ENCODE results near the gene ERCC6.

Gene ERCC6

DNA sequence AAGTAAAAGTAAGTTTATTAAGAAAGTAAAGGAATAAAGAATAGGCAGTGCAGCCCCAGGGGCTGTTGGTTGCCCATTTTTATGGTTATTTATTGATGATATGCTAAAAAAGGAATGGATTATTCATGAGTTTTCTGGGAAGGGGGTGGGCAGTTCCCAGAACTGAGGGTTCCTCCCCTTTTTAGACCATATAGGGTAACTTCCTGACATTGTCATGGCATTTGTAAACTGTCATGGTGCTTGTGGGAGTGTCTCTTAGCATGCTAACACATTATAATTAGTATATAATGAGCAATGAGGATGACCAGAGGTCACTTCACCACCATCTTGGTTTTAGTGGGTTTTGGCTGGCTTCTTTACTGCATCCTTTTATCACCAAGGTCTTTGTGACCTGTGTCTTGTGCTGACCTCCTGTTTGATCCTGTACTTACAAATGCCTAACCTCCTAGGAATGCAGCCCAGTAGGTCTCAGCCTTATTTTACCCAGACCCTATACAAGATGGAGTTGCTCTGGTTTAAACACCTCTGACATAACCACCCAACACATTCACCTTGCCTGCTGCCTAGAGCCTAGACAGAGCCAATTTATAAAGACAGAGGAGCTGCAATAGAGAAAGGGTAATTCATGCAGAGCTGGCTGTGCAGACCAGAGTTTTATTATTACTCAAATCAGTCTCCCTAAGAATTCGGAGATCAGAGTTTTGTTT, 10.9 kb upstream of the ERCC6 start:
- Histone ChIP-seq H3K27ac (ENCODE audit: low read depth, low read length) (no peak overlapping the region), H4K20me1 (ENCODE audit: control insufficient read depth, insufficient read depth, low read depth, low read length) (no peaks in the 10 kb centered on the region)

GRCh38 chr10:49543604-49544003, 4.7 kb upstream of the ERCC6 start:
- Histone ChIP-seq H3K4me2 (ENCODE audit: low read length) (no peak overlapping the region), H3F3A (ENCODE audit: control insufficient read depth, insufficient read depth) (0 out of 2 replicates have a peak, but pooled peaks cover 2% of the 10 kb centered on the region), H3K36me3 (ENCODE audit: control insufficient read depth, low read length) (no peaks in the 10 kb centered on the region), H3K9me2 (replicated peaks; ENCODE audit: control insufficient read depth, low read length) (no peaks in the 10 kb centered on the region), H3K4me1 (ENCODE audit: control insufficient read depth, low read length) (peaks cover 18% of the 10 kb centered on the region), H3K79me2 (ENCODE audit: control insufficient read depth, low read length) (peaks cover under 1% of the 10 kb centered on the region; the same call in 1 of the 2 replicates), H4K20me1 (ENCODE audit: control insufficient read depth, insufficient read depth, low read depth, low read length) (no peaks in the 10 kb centered on the region), H3K27ac (ENCODE audit: low read depth, low read length) (no peak overlapping the region), H3K4me3 (ENCODE audit: low read length) (no peak overlapping the region), H3K27me3 (ENCODE audit: control insufficient read depth, low read length) (0 out of 2 replicates have a peak, but pooled peaks cover 2% of the 10 kb centered on the region), H3K9me3 (ENCODE audit: control insufficient read depth, insufficient read depth, low read length) (no peaks in the 10 kb centered on the region; the same call in none of the 2 replicates)
- TF ChIP-seq, protein P1, sequence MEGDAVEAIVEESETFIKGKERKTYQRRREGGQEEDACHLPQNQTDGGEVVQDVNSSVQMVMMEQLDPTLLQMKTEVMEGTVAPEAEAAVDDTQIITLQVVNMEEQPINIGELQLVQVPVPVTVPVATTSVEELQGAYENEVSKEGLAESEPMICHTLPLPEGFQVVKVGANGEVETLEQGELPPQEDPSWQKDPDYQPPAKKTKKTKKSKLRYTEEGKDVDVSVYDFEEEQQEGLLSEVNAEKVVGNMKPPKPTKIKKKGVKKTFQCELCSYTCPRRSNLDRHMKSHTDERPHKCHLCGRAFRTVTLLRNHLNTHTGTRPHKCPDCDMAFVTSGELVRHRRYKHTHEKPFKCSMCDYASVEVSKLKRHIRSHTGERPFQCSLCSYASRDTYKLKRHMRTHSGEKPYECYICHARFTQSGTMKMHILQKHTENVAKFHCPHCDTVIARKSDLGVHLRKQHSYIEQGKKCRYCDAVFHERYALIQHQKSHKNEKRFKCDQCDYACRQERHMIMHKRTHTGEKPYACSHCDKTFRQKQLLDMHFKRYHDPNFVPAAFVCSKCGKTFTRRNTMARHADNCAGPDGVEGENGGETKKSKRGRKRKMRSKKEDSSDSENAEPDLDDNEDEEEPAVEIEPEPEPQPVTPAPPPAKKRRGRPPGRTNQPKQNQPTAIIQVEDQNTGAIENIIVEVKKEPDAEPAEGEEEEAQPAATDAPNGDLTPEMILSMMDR (IDR thresholded peaks at IDR 0.05; ENCODE audit: low read depth, low read length, poor library complexity, severe bottlenecking), result no peak

More for the DNA sequence above, 10.9 kb upstream of the ERCC6 start:
- no peaks in the 10 kb centered on the region; the same call in 1 of the 2 replicates for H3K9me3 ChIP-seq (ENCODE audit: control insufficient read depth, insufficient read depth, low read length)
- H3K27me3 ChIP-seq (ENCODE audit: control insufficient read depth, low read length), result 0 out of 2 replicates have a peak, but pooled peaks cover 2% of the 10 kb centered on the region
- H3K4me3 ChIP-seq (ENCODE audit: low read length), result no peak overlapping the region
- no peaks in the 10 kb centered on the region for H3F3A ChIP-seq (ENCODE audit: control insufficient read depth, insufficient read depth)
- H3K36me3 ChIP-seq (ENCODE audit: control insufficient read depth, low read length), result no peaks in the 10 kb centered on the region
- no peaks in the 10 kb centered on the region for H3K79me2 ChIP-seq (ENCODE audit: control insufficient read depth, low read length)
- H3K9me2 ChIP-seq (replicated peaks; ENCODE audit: control insufficient read depth, low read length), result no peaks in the 10 kb centered on the region
- H3K4me1 ChIP-seq (ENCODE audit: control insufficient read depth, low read length), result no peaks in the 10 kb centered on the region
- H3K4me2 ChIP-seq (ENCODE audit: low read length), result no peak overlapping the region
- TF ChIP-seq, protein P1 (IDR thresholded peaks at IDR 0.05; ENCODE audit: low read depth, low read length, poor library complexity, severe bottlenecking), result no peak
- TF ChIP-seq EZH2phosphoT487 (IDR thresholded peaks at IDR 0.05; ENCODE audit: borderline replicate concordance, low read length), result no peak

- no peak overlapping the region for H3K4me3 ChIP-seq (ENCODE audit: low read length)
- no peaks in the 10 kb centered on the region for H3K9me2 ChIP-seq (replicated peaks; ENCODE audit: control insufficient read depth, low read length)
- H3K27me3 ChIP-seq (ENCODE audit: control insufficient read depth, low read length), result 0 out of 2 replicates have a peak, but pooled peaks cover 2% of the 10 kb centered on the region
- H3K36me3 ChIP-seq (ENCODE audit: control insufficient read depth, low read length), result no peaks in the 10 kb centered on the region
- H3K27ac ChIP-seq (ENCODE audit: low read depth, low read length), result no peak overlapping the region
- H3F3A ChIP-seq (ENCODE audit: control insufficient read depth, insufficient read depth), result 0 out of 2 replicates have a peak, but pooled peaks cover 2% of the 10 kb centered on the region
- peaks cover 13% of the 10 kb centered on the region for H3K79me2 ChIP-seq (ENCODE audit: control insufficient read depth, low read length)
- no peaks in the 10 kb centered on the region; the same call in none of the 2 replicates for H3K9me3 ChIP-seq (ENCODE audit: control insufficient read depth, insufficient read depth, low read length)
- H4K20me1 ChIP-seq (ENCODE audit: control insufficient read depth, insufficient read depth, low read depth, low read length), result peaks cover 3% of the 10 kb centered on the region; the same call in 1 of the 2 replicates
- H3K4me1 ChIP-seq (ENCODE audit: control insufficient read depth, low read length), result peaks cover 28% of the 10 kb centered on the region
- TF ChIP-seq EZH2phosphoT487 (IDR thresholded peaks at IDR 0.05; ENCODE audit: borderline replicate concordance, low read length), result no peak
- TF ChIP-seq, protein P1 (IDR thresholded peaks at IDR 0.05; ENCODE audit: low read depth, low read length, poor library complexity, severe bottlenecking), result no peak
- no peak overlapping the region for H3K4me2 ChIP-seq (ENCODE audit: low read length)
Measured at GRCh38 chr10:49542353-49542752, 3.4 kb upstream of the ERCC6 start.
